Activated naive CD4-positive, alpha-beta T cell treated with anti-CD3 and anti-CD28 coated beads, Interleukin-2, amount 50 U/mL, for 24 hours (primary cell): Measurements from ENCODE around the gene SCN1B.

ENCODE experiments used
- H3K27ac Mint-ChIP-seq: one replicate; pipeline ENCODE4 v1.8.0; 2021; ENCODE audit warnings: mild to moderate bottlenecking, mixed read lengths
- H3K27me3 Mint-ChIP-seq: one replicate; pipeline ENCODE4 v1.8.0; 2021; ENCODE audit warnings: mixed read lengths
- H3K36me3 Mint-ChIP-seq: one replicate; pipeline ENCODE4 v1.8.0; 2021; ENCODE audit warnings: mixed read lengths
- H3K4me1 Mint-ChIP-seq: one replicate; pipeline ENCODE4 v1.8.0; 2021; ENCODE audit warnings: mixed read lengths
- H3K4me3 Mint-ChIP-seq: one replicate; pipeline ENCODE4 v1.8.0; 2021; ENCODE audit warnings: mild to moderate bottlenecking, mixed read lengths
- H3K9me3 Mint-ChIP-seq: one replicate; pipeline ENCODE4 v1.8.0; 2021; ENCODE audit warnings: mixed read lengths

Gene SCN1B

DNA sequence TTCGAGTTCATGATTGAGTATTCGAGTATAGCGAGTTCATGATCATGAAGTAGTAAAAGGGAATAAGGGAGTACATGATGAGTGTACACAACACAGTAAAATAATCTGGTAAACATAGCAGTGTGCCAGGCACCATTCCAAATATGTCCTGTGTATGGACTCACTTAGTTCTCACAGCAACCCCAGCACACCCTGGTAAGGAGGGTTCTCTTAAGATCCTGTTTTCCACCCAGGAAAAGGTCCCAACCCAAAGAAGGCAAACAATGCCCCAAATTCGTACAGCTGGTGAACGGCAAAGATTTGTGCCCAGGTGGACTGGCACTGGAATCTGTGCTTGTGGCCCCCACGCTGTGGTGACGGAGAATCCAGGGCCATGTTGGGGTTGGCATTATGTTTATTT, 32.7 kb downstream of the SCN1B start:
- Mint-ChIP-seq H3K9me3 (no peaks in the 10 kb centered on the region), H3K4me3 (no peak overlapping the region), H3K4me1 (peaks cover 7% of the 10 kb centered on the region), H3K27me3 (no peaks in the 10 kb centered on the region), H3K27ac (no peak overlapping the region), H3K36me3 (no peaks in the 10 kb centered on the region)

- Mint-ChIP-seq H3K27ac (no peak overlapping the region), H3K27me3 (no peaks in the 10 kb centered on the region), H3K4me3 (no peak overlapping the region), H3K9me3 (no peaks in the 10 kb centered on the region), H3K4me1 (peaks cover 7% of the 10 kb centered on the region), H3K36me3 (no peaks in the 10 kb centered on the region)
Observed at GRCh38 chr19:35063940-35064818, 33.9 kb downstream of the SCN1B start.

DNA sequence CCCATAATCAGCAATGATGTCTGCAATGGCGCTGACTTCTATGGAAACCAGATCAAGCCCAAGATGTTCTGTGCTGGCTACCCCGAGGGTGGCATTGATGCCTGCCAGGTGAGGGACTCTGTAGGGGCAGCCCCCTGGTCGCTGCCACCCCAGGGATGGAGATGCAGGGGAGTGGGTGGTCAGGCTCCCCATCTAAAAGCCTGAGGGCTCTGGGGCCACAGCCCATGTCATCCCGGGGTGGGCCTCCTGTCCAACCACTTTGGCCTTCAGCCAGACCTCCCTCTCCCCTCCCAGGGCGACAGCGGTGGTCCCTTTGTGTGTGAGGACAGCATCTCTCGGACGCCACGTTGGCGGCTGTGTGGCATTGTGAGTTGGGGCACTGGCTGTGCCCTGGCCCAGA, 35.3 kb downstream of the SCN1B start:
- H3K27ac Mint-ChIP-seq: no peak overlapping the region

DNA sequence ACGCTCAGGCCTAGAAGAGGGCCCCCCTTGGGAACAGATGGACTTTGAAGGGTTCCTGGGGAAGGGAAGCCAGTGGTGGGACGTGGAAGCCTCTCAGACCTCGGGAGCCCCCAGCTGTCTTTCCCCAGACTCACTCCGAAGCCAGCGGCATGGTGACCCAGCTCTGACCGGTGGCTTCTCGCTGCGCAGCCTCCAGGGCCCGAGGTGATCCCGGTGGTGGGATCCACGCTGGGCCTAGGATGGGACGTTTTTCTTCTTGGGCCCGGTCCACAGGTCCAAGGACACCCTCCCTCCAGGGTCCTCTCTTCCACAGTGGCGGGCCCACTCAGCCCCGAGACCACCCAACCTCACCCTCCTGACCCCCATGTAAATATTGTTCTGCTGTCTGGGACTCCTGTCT, 35.9 kb downstream of the SCN1B start:
- peaks cover 7% of the 10 kb centered on the region for H3K4me1 Mint-ChIP-seq
- H3K27ac Mint-ChIP-seq: no peak overlapping the region

More for the DNA sequence above, 35.3 kb downstream of the SCN1B start:
- Mint-ChIP-seq H3K4me1 (peaks cover 7% of the 10 kb centered on the region), H3K4me3 (no peak overlapping the region), H3K9me3 (no peaks in the 10 kb centered on the region), H3K27me3 (no peaks in the 10 kb centered on the region), H3K36me3 (no peaks in the 10 kb centered on the region)

GRCh38 chr19:35066691-35067563, 36.7 kb downstream of the SCN1B start:
- Mint-ChIP-seq H3K27me3 (no peaks in the 10 kb centered on the region), H3K4me1 (peaks cover 7% of the 10 kb centered on the region), H3K4me3 (peak overlapping the region; percentile 7), H3K9me3 (no peaks in the 10 kb centered on the region), H3K27ac (peak overlapping the region; percentile 46), H3K36me3 (no peaks in the 10 kb centered on the region)

More for the DNA sequence above, 35.9 kb downstream of the SCN1B start:
- Mint-ChIP-seq H3K9me3 (no peaks in the 10 kb centered on the region), H3K4me3 (no peak overlapping the region), H3K27me3 (no peaks in the 10 kb centered on the region), H3K36me3 (no peaks in the 10 kb centered on the region)

DNA sequence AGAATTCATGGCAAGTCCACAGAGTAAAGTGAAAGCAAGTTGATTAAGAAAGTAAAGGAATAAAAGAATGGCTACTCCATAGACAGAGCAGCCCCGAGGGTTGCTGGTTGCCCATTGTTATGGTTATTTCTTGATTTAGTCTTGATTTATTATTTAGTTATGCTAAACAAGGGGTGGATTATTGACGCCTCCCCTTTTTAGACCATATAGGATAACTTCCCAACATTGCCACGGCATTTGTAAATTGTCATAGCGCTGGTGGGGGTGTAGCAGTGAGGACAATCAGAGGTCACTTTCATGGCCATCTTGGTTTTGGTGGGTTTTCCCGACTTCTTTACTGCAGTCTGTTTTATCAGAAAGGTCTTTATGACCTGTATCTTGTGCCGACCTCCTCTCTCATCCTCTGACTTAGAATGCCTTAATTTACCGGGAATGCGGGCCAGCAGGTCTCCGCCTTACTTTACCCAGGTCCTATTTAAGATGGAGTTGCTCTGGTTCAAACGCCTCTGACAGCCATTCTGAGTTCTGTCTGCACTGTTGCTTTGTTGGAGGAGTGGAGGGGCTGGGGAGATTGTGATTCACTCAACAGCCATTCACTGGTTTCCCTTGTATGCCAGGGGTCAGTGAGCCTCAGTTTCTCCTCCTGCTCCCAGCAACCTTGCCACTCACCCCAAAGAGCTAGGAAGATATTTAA, 38.8 kb downstream of the SCN1B start:
- Mint-ChIP-seq H3K27me3 (no peaks in the 10 kb centered on the region), H3K36me3 (no peaks in the 10 kb centered on the region), H3K4me3 (no peak overlapping the region), H3K27ac (no peak overlapping the region), H3K4me1 (peaks cover 2% of the 10 kb centered on the region), H3K9me3 (no peaks in the 10 kb centered on the region)

- H3K36me3 Mint-ChIP-seq: no peaks in the 10 kb centered on the region
- no peak overlapping the region for H3K4me3 Mint-ChIP-seq
- H3K27ac Mint-ChIP-seq: no peak overlapping the region
- H3K4me1 Mint-ChIP-seq: no peaks in the 10 kb centered on the region
- no peaks in the 10 kb centered on the region for H3K27me3 Mint-ChIP-seq
- H3K9me3 Mint-ChIP-seq: no peaks in the 10 kb centered on the region
Observed at GRCh38 chr19:35069696-35070095, 39.4 kb downstream of the SCN1B start.

GRCh38 chr19:35070471-35070870, 40.2 kb downstream of the SCN1B start:
- Mint-ChIP-seq H3K27ac (no peak overlapping the region), H3K27me3 (no peaks in the 10 kb centered on the region), H3K36me3 (no peaks in the 10 kb centered on the region), H3K4me1 (no peaks in the 10 kb centered on the region), H3K9me3 (no peaks in the 10 kb centered on the region), H3K4me3 (no peak overlapping the region)

GRCh38 chr19:35073516-35073915, 43.2 kb downstream of the SCN1B start:
- no peaks in the 10 kb centered on the region for H3K9me3 Mint-ChIP-seq

GRCh38 chr19:35073941-35074340, 43.7 kb downstream of the SCN1B start:
- H3K27me3 Mint-ChIP-seq: no peaks in the 10 kb centered on the region
- H3K9me3 Mint-ChIP-seq: no peaks in the 10 kb centered on the region
- no peaks in the 10 kb centered on the region for H3K4me1 Mint-ChIP-seq
- no peak overlapping the region for H3K4me3 Mint-ChIP-seq
- no peak overlapping the region for H3K27ac Mint-ChIP-seq
- H3K36me3 Mint-ChIP-seq: no peaks in the 10 kb centered on the region

More at GRCh38 chr19:35073516-35073915, 43.2 kb downstream of the SCN1B start:
- Mint-ChIP-seq H3K27ac (peak overlapping the region; percentile 17), H3K36me3 (no peaks in the 10 kb centered on the region), H3K4me1 (no peaks in the 10 kb centered on the region), H3K4me3 (no peak overlapping the region), H3K27me3 (no peaks in the 10 kb centered on the region)

GRCh38 chr19:35074426-35075201, 44.3 kb downstream of the SCN1B start:
- H3K27ac Mint-ChIP-seq: no peak overlapping the region
- H3K4me3 Mint-ChIP-seq: no peak overlapping the region
- no peaks in the 10 kb centered on the region for H3K27me3 Mint-ChIP-seq
- H3K36me3 Mint-ChIP-seq: no peaks in the 10 kb centered on the region
- no peaks in the 10 kb centered on the region for H3K9me3 Mint-ChIP-seq
- H3K4me1 Mint-ChIP-seq: no peaks in the 10 kb centered on the region

- no peaks in the 10 kb centered on the region for H3K36me3 Mint-ChIP-seq
- H3K9me3 Mint-ChIP-seq: no peaks in the 10 kb centered on the region
- H3K27ac Mint-ChIP-seq: peak overlapping the region; percentile 73
- no peaks in the 10 kb centered on the region for H3K27me3 Mint-ChIP-seq
- H3K4me3 Mint-ChIP-seq: no peak overlapping the region
- no peaks in the 10 kb centered on the region for H3K4me1 Mint-ChIP-seq
Observed at GRCh38 chr19:35075202-35076025, 45.1 kb downstream of the SCN1B start.

- Mint-ChIP-seq H3K27me3 (no peaks in the 10 kb centered on the region), H3K27ac (no peak overlapping the region), H3K4me1 (no peaks in the 10 kb centered on the region), H3K9me3 (no peaks in the 10 kb centered on the region), H3K36me3 (no peaks in the 10 kb centered on the region), H3K4me3 (no peak overlapping the region)
Observed at GRCh38 chr19:35076026-35076370, 45.7 kb downstream of the SCN1B start.

GRCh38 chr19:35076657-35077056, 46.4 kb downstream of the SCN1B start:
- H3K27ac Mint-ChIP-seq: no peak overlapping the region
- no peaks in the 10 kb centered on the region for H3K4me1 Mint-ChIP-seq
- no peaks in the 10 kb centered on the region for H3K27me3 Mint-ChIP-seq
- no peak overlapping the region for H3K4me3 Mint-ChIP-seq
- H3K9me3 Mint-ChIP-seq: no peaks in the 10 kb centered on the region
- no peaks in the 10 kb centered on the region for H3K36me3 Mint-ChIP-seq
